K562 (cell line): ENCODE results near the gene NRG2. TPM values are rescaled to one million over a fixed set of nuclear protein-coding genes. Genes with fewer than 3 reads are reported as not detected.

Source experiments
- ATAC-seq: fragments of 200-7000 bp; cut with Tn5 transposase; 3 replicates; pipeline ENCODE4 v1.9.1; 2020; ENCODE audit warnings: moderate library complexity
- BruUV-seq: library from RNA; stranded (reverse); fragments of 400-500 nt; replicated peaks from 2 replicates; lab custom pipeline; 2021; lab: Mats Ljungman, UMichigan
- CTCF ChIA-PET: fragments of 300-600 bp; formaldehyde crosslinking; extraction: SDS; loops from one replicate; lab custom pipeline; 2021; ENCODE audit warnings: low intra/inter-chr PET ratio; lab: Yijun Ruan, JAX
- POLR2A ChIA-PET: fragments of 300-600, 350-650 bp; sonication (Branson Sonifier 250); formaldehyde crosslinking; extraction: SDS; loops from one replicate; lab custom pipeline; 2021; ENCODE audit warnings: antibody characterized with exemption, inconsistent platforms; lab: Yijun Ruan, JAX
- DNase-seq, 4 experiments: peaks; one replicate each; pipeline versions ENCODE4 v3.0.0 to v3.0.0-alpha.2; 2011 to 2018; ENCODE audit warnings: low spot score in 3 of 4, mixed read lengths in 3 of 4; ENCODE audit errors: extremely low read depth in 1 of 4
- FAIRE-seq: peaks from 2 replicates; lab custom pipeline; 2011; peaks lifted over from hg19 to GRCh38; lab: Jason Lieb, UNC
- H2AFZ ChIP-seq: 2 replicates; pipeline ENCODE4 v1.6.0; 2011; ENCODE audit warnings: low read depth, low read length, control low read depth, inconsistent platforms
- H3K27ac ChIP-seq: fragments of 200-600 bp; 3 replicates; pipeline ENCODE4 v1.8.0; 2011; ENCODE audit warnings: low read depth, mild to moderate bottlenecking, control low read depth, inconsistent platforms, low read length, moderate library complexity, mixed read lengths; ENCODE audit errors: extremely low read depth
- H3K27me3 ChIP-seq, 2 experiments: fragments of 300-600 bp in 1 of 2; 2 replicates in 1 of 2; 3 replicates in 1 of 2; pipeline versions ENCODE4 v1.6.0 to v1.8.0; 2011; ENCODE audit warnings: inconsistent platforms in 2 of 2, low read length in 2 of 2, mild to moderate bottlenecking in 1 of 2, mixed read lengths in 1 of 2, moderate library complexity in 1 of 2; ENCODE audit not compliant: control insufficient read depth in 2 of 2, insufficient read depth in 2 of 2
- H3K36me3 ChIP-seq: fragments of 300-600 bp; 3 replicates; pipeline ENCODE4 v1.8.0; 2011; ENCODE audit warnings: mild to moderate bottlenecking, low read length, inconsistent platforms; ENCODE audit not compliant: control insufficient read depth, insufficient read depth
- H3K4me1 ChIP-seq, 2 experiments: fragments of 200-600 bp in 1 of 2; replicated peaks in 1 of 2; 2 replicates in 1 of 2; 3 replicates in 1 of 2; pipeline versions ENCODE4 v1.5.1 to v1.8.0; 2011; ENCODE audit warnings: inconsistent platforms in 2 of 2, low read length in 2 of 2, mild to moderate bottlenecking in 1 of 2, mixed read lengths in 1 of 2, moderate library complexity in 1 of 2; ENCODE audit not compliant: control insufficient read depth in 2 of 2, insufficient read depth in 2 of 2
- H3K4me2 ChIP-seq: 2 replicates; pipeline ENCODE4 v1.6.1; 2011; ENCODE audit warnings: low read length, control low read depth, inconsistent platforms, mixed read lengths; ENCODE audit not compliant: insufficient read depth
- H3K4me3 ChIP-seq: fragments of 200-600 bp; sonication (generic), shearing (Covaris generic); 2 replicates; pipeline ENCODE4 v1.5.1; 2016; ENCODE audit warnings: control low read depth, inconsistent platforms
- H3K79me2 ChIP-seq: fragments of 200-600 bp; 3 replicates; pipeline ENCODE4 v1.8.0; 2011; ENCODE audit warnings: low read length, inconsistent platforms; ENCODE audit not compliant: control insufficient read depth, insufficient read depth
- H3K9ac ChIP-seq, 2 experiments: 2 replicates each; pipeline versions ENCODE4 v1.6.0 to v1.6.1; 2011; ENCODE audit warnings: low read depth in 2 of 2, low read length in 2 of 2, control low read depth in 1 of 2, inconsistent platforms in 1 of 2, mild to moderate bottlenecking in 1 of 2, mixed read lengths in 1 of 2; ENCODE audit not compliant: insufficient read depth in 1 of 2
- H3K9me1 ChIP-seq: one replicate; pipeline ENCODE4 v1.6.0; 2011; ENCODE audit warnings: inconsistent platforms, mild to moderate bottlenecking, low read length, moderate library complexity; ENCODE audit not compliant: control insufficient read depth, insufficient read depth
- H3K9me3 ChIP-seq: replicated peaks from 2 replicates; pipeline ENCODE4 v1.5.1; 2011; ENCODE audit warnings: low read depth, low read length, inconsistent platforms; ENCODE audit not compliant: control insufficient read depth, insufficient read depth
- H4K20me1 ChIP-seq: replicated peaks from 2 replicates; pipeline ENCODE4 v1.6.1; 2011; ENCODE audit warnings: low read length, inconsistent platforms, mixed read lengths; ENCODE audit not compliant: control insufficient read depth, insufficient read depth
- BHLHE40 ChIP-seq: IDR thresholded peaks from 2 replicates; pipeline ENCODE4 v1.6.1; 2011; ENCODE audit warnings: low read length, improper control_type of control experiment
- NR2F6 ChIP-seq: fragments of 450-650 bp; formaldehyde crosslinking; IDR thresholded peaks from 2 replicates; pipeline ENCODE4 v1.4.0; 2020; ENCODE audit warnings: mild to moderate bottlenecking
- POLR3A ChIP-seq: IDR thresholded peaks from 2 replicates; pipeline ENCODE4 v1.6.1; 2011; ENCODE audit warnings: borderline replicate concordance, mild to moderate bottlenecking, moderate library complexity; ENCODE audit not compliant: insufficient read length, insufficient read depth; ENCODE audit errors: extremely low read depth
- RNF2 ChIP-seq: sonication (generic); IDR thresholded peaks from 2 replicates; pipeline ENCODE4 v1.6.1; 2016
- ZEB2 ChIP-seq: fragments of 450-650 bp; IDR thresholded peaks from 2 replicates; pipeline ENCODE4 v1.6.1; 2016
- WGBS: fragments of 100-300 bp; shearing (Covaris generic); methylation state at CpG from one replicate; pipeline ENCODE4 v1.1.6; 2016; ENCODE audit warnings: low coverage, mixed read lengths; ENCODE audit not compliant: insufficient coverage; ENCODE audit errors: missing lambda C conversion rate; 5-methylcytosine and 5-hydroxymethylcytosine counted together
- in situ Hi-C: fragments of 300-500 bp; cut with MboI; formaldehyde crosslinking; loops from 4 replicates; pipeline ENCODE4 v1.15.0; 2018; ENCODE audit warnings: inconsistent platforms, mixed read lengths
- intact Hi-C: fragments of 100-400 bp; cut with micrococcal nuclease; formaldehyde crosslinking; loops from 2 replicates; pipeline ENCODE4 v1.14.2; 2022
- polyA plus RNA-seq, 8 experiments: library from polyadenylated mRNA; depleted of rRNA in 4 of 8; stranded (reverse) in 5 of 8; unstranded in 3 of 8; fragments of >200 nt; fragmentation: Nextera tagmentation in 2 of 8; fragmentation: Illumina TruSeq in 1 of 8; extraction: Ambion mirVana in 2 of 8; extraction: Trizol in 1 of 8; gene quantifications; 2 replicates each; pipeline versions ENCODE4 v1.2.1 to v1.2.3, GENCODE V29; 2011 to 2014; ENCODE audit warnings: inconsistent platforms in 1 of 8, missing spikeins in 1 of 8
- total RNA-seq, 7 experiments: library from RNA; depleted of rRNA in 6 of 7; stranded (reverse); fragments of >200 nt in 6 of 7; fragmentation: Illumina TruSeq in 2 of 7; extraction: Trizol in 2 of 7; gene quantifications; 2 replicates each; pipeline versions ENCODE4 v1.2.1 to v1.2.3, GENCODE V29; 2011 to 2021; ENCODE audit warnings: low replicate concordance in 1 of 7
- TF ChIP-seq, protein P1 (sequence below): fragments of 450-650 bp; IDR thresholded peaks from 2 replicates; pipeline ENCODE4 v1.6.1; 2016
- TF ChIP-seq, protein P2 (sequence below), 2 experiments: fragments of 450-650 bp; formaldehyde crosslinking in 1 of 2; IDR thresholded peaks; 2 replicates each; pipeline versions ENCODE4 v1.4.0 to v1.6.1; 2014 to 2020; ENCODE audit warnings: mild to moderate bottlenecking in 2 of 2, borderline replicate concordance in 1 of 2, low read depth in 1 of 2

NRG2 gene
- total and polyA plus RNA-seq, 9 of the 15 experiments (the other 6 are each of a cell fraction or from before 2014, with no cell fraction given) = not detected

DNA sequence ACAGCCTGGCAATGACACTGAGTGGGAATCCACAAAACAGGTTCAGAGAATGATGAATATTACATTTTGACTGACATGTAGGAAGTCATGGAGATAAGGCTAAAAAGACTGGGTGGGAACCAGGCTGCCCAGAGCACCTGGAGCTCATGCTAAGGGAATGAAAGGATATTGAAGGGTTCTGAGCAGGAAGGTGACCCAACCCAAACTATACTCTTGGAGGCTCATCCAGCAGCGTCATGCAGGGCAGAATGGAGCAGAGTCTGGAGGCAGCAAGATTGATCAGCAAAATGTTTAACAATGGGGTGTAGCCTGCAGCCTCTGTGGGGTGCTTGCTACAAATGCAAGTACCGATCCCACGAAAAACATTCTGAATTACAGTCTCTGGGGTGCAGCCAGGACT lies 127.3 kb downstream of the NRG2 start:
- Histone ChIP-seq H4K20me1 (no peaks in the 10 kb centered on the region), H3K27me3 (peaks cover 0 to 22% of the 10 kb centered on the region in 2 experiments; a peak in 2 of 5 replicates), H3K79me2 (no peaks in the 10 kb centered on the region), H2AFZ (no peak overlapping the region), H3K36me3 (no peaks in the 10 kb centered on the region), H3K4me2 (no peak overlapping the region), H3K4me1 (no peaks in the 10 kb centered on the region), H3K9me3 (no peaks in the 10 kb centered on the region), H3K9me1 (no peaks in the 10 kb centered on the region), H3K27ac (no peak overlapping the region), H3K9ac (no peak overlapping the region), H3K4me3 (no peak overlapping the region)
- BruUV-seq = no TSS peak
- ChIA-PET POLR2A (interaction anchor here (1.4 kb wide), 1 partner anchor 23 kb away, joined by 4 read pairs; no protein-coding TSS in a partner anchor), CTCF (no interaction called here)
- TF ChIP-seq ZEB2 = no peak
- no peak for TF ChIP-seq POLR3A
- TF ChIP-seq, protein P1, sequence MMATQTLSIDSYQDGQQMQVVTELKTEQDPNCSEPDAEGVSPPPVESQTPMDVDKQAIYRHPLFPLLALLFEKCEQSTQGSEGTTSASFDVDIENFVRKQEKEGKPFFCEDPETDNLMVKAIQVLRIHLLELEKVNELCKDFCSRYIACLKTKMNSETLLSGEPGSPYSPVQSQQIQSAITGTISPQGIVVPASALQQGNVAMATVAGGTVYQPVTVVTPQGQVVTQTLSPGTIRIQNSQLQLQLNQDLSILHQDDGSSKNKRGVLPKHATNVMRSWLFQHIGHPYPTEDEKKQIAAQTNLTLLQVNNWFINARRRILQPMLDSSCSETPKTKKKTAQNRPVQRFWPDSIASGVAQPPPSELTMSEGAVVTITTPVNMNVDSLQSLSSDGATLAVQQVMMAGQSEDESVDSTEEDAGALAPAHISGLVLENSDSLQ = 0 out of 2 replicates have a peak, but pooled peaks have one; percentile 22
- no peak for FAIRE-seq
- no peak for ATAC-seq
- WGBS = 4% methylated on average over 3 of the region's 3 CpGs
- no peak for DNase-seq
- in situ Hi-C loops = no loop called here
- intact Hi-C loops = no loop called here

DNA sequence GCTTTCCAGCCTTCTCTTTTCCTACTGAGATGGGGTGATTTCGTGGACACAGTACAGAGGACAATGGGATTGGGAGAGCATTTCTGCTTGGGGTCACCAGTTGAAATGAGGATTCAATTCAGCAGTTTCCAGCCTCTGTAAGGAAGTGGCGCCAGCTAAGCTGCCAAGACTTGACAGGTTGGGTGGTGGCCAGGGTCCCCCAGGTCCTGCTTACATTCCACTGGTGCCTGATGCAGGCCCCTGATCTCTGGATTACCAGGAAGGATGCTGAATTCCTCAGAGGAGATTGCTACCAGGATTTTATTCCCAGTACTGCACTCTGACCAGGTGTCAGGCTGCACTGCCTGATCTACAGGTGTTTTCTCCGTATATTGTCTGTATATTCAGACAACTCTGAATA lies 127.8 kb downstream of the NRG2 start:
- ChIA-PET CTCF (no interaction called here), POLR2A (interaction anchor here (0.7 to 1.4 kb wide), 3 partner anchors 9 to 22 kb away, joined by 3 to 4 read pairs (median 3); no protein-coding TSS in a partner anchor)
- intact Hi-C loops (no loop called here), in situ Hi-C loops (no loop called here)
- Histone ChIP-seq H2AFZ (no peak overlapping the region), H3K27ac (no peak overlapping the region), H3K4me3 (no peak overlapping the region), H3K9ac (no peak overlapping the region), H3K4me1 (no peaks in the 10 kb centered on the region), H4K20me1 (no peaks in the 10 kb centered on the region), H3K79me2 (no peaks in the 10 kb centered on the region), H3K27me3 (peaks cover 0 to 26% of the 10 kb centered on the region in 2 experiments; a peak in 2 of 5 replicates), H3K4me2 (no peak overlapping the region), H3K9me1 (no peaks in the 10 kb centered on the region), H3K9me3 (no peaks in the 10 kb centered on the region), H3K36me3 (no peaks in the 10 kb centered on the region)
- FAIRE-seq (no peak), DNase-seq (no peak), ATAC-seq (no peak)
- BruUV-seq = no TSS peak
- 0% methylated on average over 3 of the region's 3 CpGs for WGBS
- no peak for TF ChIP-seq NR2F6
- TF ChIP-seq BHLHE40 = no peak
- TF ChIP-seq, protein P2, sequence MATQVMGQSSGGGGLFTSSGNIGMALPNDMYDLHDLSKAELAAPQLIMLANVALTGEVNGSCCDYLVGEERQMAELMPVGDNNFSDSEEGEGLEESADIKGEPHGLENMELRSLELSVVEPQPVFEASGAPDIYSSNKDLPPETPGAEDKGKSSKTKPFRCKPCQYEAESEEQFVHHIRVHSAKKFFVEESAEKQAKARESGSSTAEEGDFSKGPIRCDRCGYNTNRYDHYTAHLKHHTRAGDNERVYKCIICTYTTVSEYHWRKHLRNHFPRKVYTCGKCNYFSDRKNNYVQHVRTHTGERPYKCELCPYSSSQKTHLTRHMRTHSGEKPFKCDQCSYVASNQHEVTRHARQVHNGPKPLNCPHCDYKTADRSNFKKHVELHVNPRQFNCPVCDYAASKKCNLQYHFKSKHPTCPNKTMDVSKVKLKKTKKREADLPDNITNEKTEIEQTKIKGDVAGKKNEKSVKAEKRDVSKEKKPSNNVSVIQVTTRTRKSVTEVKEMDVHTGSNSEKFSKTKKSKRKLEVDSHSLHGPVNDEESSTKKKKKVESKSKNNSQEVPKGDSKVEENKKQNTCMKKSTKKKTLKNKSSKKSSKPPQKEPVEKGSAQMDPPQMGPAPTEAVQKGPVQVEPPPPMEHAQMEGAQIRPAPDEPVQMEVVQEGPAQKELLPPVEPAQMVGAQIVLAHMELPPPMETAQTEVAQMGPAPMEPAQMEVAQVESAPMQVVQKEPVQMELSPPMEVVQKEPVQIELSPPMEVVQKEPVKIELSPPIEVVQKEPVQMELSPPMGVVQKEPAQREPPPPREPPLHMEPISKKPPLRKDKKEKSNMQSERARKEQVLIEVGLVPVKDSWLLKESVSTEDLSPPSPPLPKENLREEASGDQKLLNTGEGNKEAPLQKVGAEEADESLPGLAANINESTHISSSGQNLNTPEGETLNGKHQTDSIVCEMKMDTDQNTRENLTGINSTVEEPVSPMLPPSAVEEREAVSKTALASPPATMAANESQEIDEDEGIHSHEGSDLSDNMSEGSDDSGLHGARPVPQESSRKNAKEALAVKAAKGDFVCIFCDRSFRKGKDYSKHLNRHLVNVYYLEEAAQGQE (IDR thresholded peaks at IDR 0.05; ENCODE audit: borderline replicate concordance) = no peak
- TF ChIP-seq, protein P2 (CRISPR knock-in tag; IDR thresholded peaks at IDR 0.05; ENCODE audit: low read depth) = no peak
- TF ChIP-seq RNF2 = no peak
